SIG-M5 treated with dmso at 0.1 percent for 504 hours (cell line): Measurements from ENCODE around the gene USP44.
A peak's percentile ranks its signal among the peaks of the same experiment; 100 is the strongest.
"Not testable (repeated sequence)": the region's sequence is repeated elsewhere in the genome, so short reads cannot be mapped to it uniquely, and the experiment has no call there.

Experiments used
- DNase-seq: peaks from one replicate; lab custom pipeline; 2025; ENCODE audit not compliant: unreplicated experiment; lab: John Stamatoyannopoulos, UW

Gene USP44

GRCh38 chr12:95551305-95551704 is at the start of gene USP44:
Gene USP44 (minus strand): TSS chr12:95551476. CDS start chr12:95534256, 17,220 bp downstream.
- DNase-seq, result no peak

- DNase-seq, result no peak
Measured at GRCh38 chr12:95600567-95600966, 49.3 kb upstream of the USP44 start.

- DNase-seq, result no peak
Measured at GRCh38 chr12:95599880-95600279, 48.6 kb upstream of the USP44 start.

- DNase-seq, result no peak
Measured at GRCh38 chr12:95594136-95594535, 42.9 kb upstream of the USP44 start.

- DNase-seq, result no peak
Measured at GRCh38 chr12:95593266-95593871, 42.1 kb upstream of the USP44 start.

GRCh38 chr12:95591731-95592130 is 40.5 kb upstream of the USP44 start:
- no peak for DNase-seq

GRCh38 chr12:95590775-95591174 is 39.5 kb upstream of the USP44 start:
- no peak for DNase-seq

- no peak for DNase-seq
Measured at GRCh38 chr12:95583933-95584332, 32.7 kb upstream of the USP44 start.

GRCh38 chr12:95582230-95583058 is 31.2 kb upstream of the USP44 start:
- no peak for DNase-seq

GRCh38 chr12:95577820-95578219 is 26.5 kb upstream of the USP44 start:
- no peak for DNase-seq

- DNase-seq, result no peak
Measured at GRCh38 chr12:95574799-95575452, 23.6 kb upstream of the USP44 start.

GRCh38 chr12:95573951-95574576 is 22.8 kb upstream of the USP44 start:
- no peak for DNase-seq

- no peak for DNase-seq
Measured at GRCh38 chr12:95571369-95571768, 20.1 kb upstream of the USP44 start.

GRCh38 chr12:95568045-95568444 is 16.8 kb upstream of the USP44 start:
- not testable (repeated sequence) for DNase-seq

- no peak for DNase-seq
Measured at GRCh38 chr12:95557625-95558024, 6.3 kb upstream of the USP44 start.

- DNase-seq, result peak; percentile 58
Measured at GRCh38 chr12:95554532-95555071, 3.3 kb upstream of the USP44 start.

GRCh38 chr12:95553197-95553943 is 2.1 kb upstream of the USP44 start:
- peak; percentile 55 for DNase-seq

- DNase-seq, result no peak
Measured at GRCh38 chr12:95551913-95552516, 739 bp upstream of the USP44 start.

- DNase-seq, result no peak
Measured at GRCh38 chr12:95549392-95550084, 1.7 kb downstream of the USP44 start.
